Sigmoid colon (tissue), 7 donors: Measurements from ENCODE around the gene RBFOX2. TPM values are rescaled to one million over a fixed set of nuclear protein-coding genes. Genes with fewer than 3 reads are reported as not detected.
A peak's percentile ranks its signal among the peaks of the same experiment; 100 is the strongest.
"Not testable (repeated sequence)": the region's sequence is repeated elsewhere in the genome, so short reads cannot be mapped to it uniquely, and the experiment has no call there.

Experiments used
- DNase-seq: peaks from one replicate; pipeline ENCODE4 v3.0.0-alpha.2; 2019
- H3K27ac ChIP-seq, 4 donors: fragments of 200-600 bp; sonication (generic); one replicate each; pipeline ENCODE4 v1.5.1; 2016 to 2019; ENCODE audit warnings: mild to moderate bottlenecking in 1 of 4
- H3K27me3 ChIP-seq, 3 donors: fragments of 200-600 bp; sonication (generic); one replicate each; pipeline ENCODE4 v1.5.1; 2019; ENCODE audit warnings: mild to moderate bottlenecking in 1 of 3
- H3K36me3 ChIP-seq, 4 donors: fragments of 200-600 bp; sonication (generic); one replicate each; pipeline ENCODE4 v1.5.1; 2016 to 2019
- H3K4me1 ChIP-seq, 4 donors: fragments of 200-600 bp; sonication (generic); one replicate each; pipeline ENCODE4 v1.5.1; 2017 to 2019
- H3K4me3 ChIP-seq, 4 donors: fragments of 200-600 bp; sonication (generic); one replicate each; pipeline ENCODE4 v1.5.1; 2017 to 2019; ENCODE audit warnings: mild to moderate bottlenecking in 2 of 4, moderate library complexity in 1 of 4
- H3K9me3 ChIP-seq, 4 donors: fragments of 200-600 bp in 3 of 4; sonication (generic) in 3 of 4; one replicate each; pipeline versions ENCODE4 v1.5.1 to v1.6.1; 2013 to 2019
- EP300 ChIP-seq, 4 donors: sonication (generic); formaldehyde crosslinking; IDR thresholded peaks; one replicate each; pipeline ENCODE4 v1.6.1; 2017; ENCODE audit warnings: antibody characterized with exemption in 4 of 4
- POLR2A ChIP-seq, 2 donors: fragments of 450-650 bp; IDR thresholded peaks; one replicate each; pipeline ENCODE4 v1.6.1; 2016; ENCODE audit warnings: antibody characterized with exemption in 2 of 2, mild to moderate bottlenecking in 2 of 2, moderate library complexity in 2 of 2
- POLR2AphosphoS5 ChIP-seq, 4 donors: sonication (generic); formaldehyde crosslinking; IDR thresholded peaks; one replicate each; pipeline ENCODE4 v1.6.1; 2017; ENCODE audit warnings: antibody characterized with exemption in 4 of 4
- WGBS, 2 donors: extraction: QIAGEN DNeasy Blood & Tissue Kit; methylation state at CpG; one replicate each; pipeline ENCODE4 v1.1.7; 2013; 5-methylcytosine and 5-hydroxymethylcytosine counted together
- intact Hi-C: fragments of 100-400 bp; cut with DNase I; formaldehyde crosslinking; loops from one replicate; pipeline ENCODE4 v1.15.1; 2023
- polyA plus RNA-seq, 3 donors: library from polyadenylated mRNA; stranded (reverse); fragments of 200-250 nt; gene quantifications; one replicate each; pipeline ENCODE4 v1.2.3, GENCODE V29; 2013
- total RNA-seq, 4 donors: library from RNA; depleted of rRNA; stranded (reverse); fragments of >200 nt; gene quantifications; one replicate each; pipeline ENCODE4 v1.1.0, GENCODE V29; 2016
- TF ChIP-seq, protein P1 (sequence below), 4 experiments: fragments of 450-650 bp in 3 of 4; fragments of 200-600 bp in 1 of 4; IDR thresholded peaks; one replicate each; pipeline ENCODE4 v1.5.1; 2016 to 2019; ENCODE audit warnings: antibody characterized with exemption in 4 of 4, mild to moderate bottlenecking in 3 of 4, moderate library complexity in 2 of 4
- donor health status: healthy with polysubstance abuse.
- donor health status: Bipolar disorder and iron deficiency.
- donor health status: healthy.

Gene RBFOX2
- total and polyA plus RNA-seq, 7 donors = 11.6 to 164 (median 138) TPM

DNA sequence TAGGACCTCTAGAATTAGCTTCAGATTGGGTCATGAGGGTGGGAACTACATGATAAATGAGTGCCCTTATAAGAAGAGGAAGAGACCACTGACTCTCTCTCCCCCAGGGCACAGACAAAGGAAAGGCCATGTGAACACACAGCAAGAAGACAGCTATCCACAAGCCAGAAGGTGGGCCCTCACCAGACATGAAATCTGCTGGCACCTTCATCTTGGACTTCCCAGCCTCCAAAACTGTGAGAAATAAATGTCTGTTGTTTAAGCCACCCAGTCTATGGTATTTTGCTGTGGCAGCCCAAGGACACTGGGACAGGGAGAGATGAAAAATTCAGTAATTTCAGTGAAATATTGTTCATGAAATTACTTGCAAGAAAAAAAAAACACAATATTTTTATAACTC is 5.9 kb downstream of the RBFOX2 start:
- intact Hi-C loops = no loop called here
- Histone ChIP-seq H3K4me3 (no peak overlapping the region), H3K36me3 (peaks cover 0 to 3% (median 0%) of the 10 kb centered on the region in 4 donors), H3K27ac (peak overlapping the region; percentile 72 to 78 (median 72)), H3K4me1 (peaks cover 0 to 72% (median 54%) of the 10 kb centered on the region in 4 donors), H3K27me3 (no peaks in the 10 kb centered on the region), H3K9me3 (no peaks in the 10 kb centered on the region)
- DNase-seq = no peak
- no peak for TF ChIP-seq POLR2A (IDR thresholded peaks at IDR 0.05)
- TF ChIP-seq, protein P1, sequence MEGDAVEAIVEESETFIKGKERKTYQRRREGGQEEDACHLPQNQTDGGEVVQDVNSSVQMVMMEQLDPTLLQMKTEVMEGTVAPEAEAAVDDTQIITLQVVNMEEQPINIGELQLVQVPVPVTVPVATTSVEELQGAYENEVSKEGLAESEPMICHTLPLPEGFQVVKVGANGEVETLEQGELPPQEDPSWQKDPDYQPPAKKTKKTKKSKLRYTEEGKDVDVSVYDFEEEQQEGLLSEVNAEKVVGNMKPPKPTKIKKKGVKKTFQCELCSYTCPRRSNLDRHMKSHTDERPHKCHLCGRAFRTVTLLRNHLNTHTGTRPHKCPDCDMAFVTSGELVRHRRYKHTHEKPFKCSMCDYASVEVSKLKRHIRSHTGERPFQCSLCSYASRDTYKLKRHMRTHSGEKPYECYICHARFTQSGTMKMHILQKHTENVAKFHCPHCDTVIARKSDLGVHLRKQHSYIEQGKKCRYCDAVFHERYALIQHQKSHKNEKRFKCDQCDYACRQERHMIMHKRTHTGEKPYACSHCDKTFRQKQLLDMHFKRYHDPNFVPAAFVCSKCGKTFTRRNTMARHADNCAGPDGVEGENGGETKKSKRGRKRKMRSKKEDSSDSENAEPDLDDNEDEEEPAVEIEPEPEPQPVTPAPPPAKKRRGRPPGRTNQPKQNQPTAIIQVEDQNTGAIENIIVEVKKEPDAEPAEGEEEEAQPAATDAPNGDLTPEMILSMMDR (IDR thresholded peaks at IDR 0.05) = no peak
- no peak for TF ChIP-seq EP300 (IDR thresholded peaks at IDR 0.05)
- no peak for TF ChIP-seq POLR2AphosphoS5 (IDR thresholded peaks at IDR 0.05)

DNA sequence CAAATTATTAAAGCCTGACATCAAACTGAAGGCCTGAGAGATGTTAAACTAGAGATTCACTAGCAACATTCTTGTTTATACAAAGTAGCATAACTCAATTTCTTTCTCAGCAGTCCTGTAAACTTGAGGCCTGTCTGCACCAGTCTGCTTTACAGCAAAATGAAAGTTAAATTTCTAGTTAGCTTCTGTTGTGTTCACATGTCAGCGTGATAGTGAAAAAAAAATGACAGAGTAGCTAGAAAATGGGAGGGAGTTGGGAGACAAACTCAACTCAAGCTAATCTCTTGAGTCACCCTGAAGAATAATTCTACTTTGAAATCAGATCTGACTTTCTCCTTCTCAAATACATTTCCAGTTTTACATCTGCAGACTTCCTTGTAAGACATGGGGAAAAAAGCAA is 6.5 kb downstream of the RBFOX2 start:
- intact Hi-C loops = no loop called here
- Histone ChIP-seq H3K27me3 (no peaks in the 10 kb centered on the region), H3K4me3 (no peak overlapping the region), H3K27ac (peak overlapping the region; percentile 72 to 78 (median 72)), H3K9me3 (no peaks in the 10 kb centered on the region), H3K4me1 (peaks cover 0 to 74% (median 57%) of the 10 kb centered on the region in 4 donors), H3K36me3 (peaks cover 0 to 3% (median 0%) of the 10 kb centered on the region in 4 donors)
- DNase-seq = no peak
- peak in 1 of 4 donors; percentile 11 for TF ChIP-seq POLR2AphosphoS5 (IDR thresholded peaks at IDR 0.05)
- TF ChIP-seq, protein P1 (IDR thresholded peaks at IDR 0.05) = no peak
- 35 to 62% methylated on average over 1 of the region's 1 CpG for WGBS, 2 donors

DNA sequence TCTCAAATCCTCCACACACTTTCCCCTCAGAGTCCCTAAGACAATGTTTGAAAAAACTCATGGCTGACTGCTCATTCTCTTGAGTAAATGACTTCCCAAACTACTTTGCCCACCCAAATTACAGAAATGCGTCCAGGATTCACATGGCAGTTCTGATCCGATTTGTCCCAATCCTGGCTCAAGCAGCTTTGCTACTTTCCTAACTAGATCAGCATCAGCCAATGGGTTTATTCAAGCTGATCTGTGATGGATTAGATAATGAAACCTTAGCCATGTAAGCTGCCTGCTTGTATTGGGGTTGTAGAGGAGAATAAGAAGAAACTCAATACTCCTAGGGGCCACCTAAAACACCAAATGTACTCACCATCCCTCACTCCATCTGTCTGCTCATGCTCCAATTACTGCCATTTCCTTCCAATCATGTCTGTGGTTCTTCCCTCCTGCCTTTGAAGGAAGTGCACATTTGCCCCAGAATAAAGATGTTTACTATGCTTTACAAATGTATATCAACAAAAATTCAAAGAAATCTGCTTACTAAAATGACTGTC is 6.9 kb downstream of the RBFOX2 start:
- no peak for DNase-seq
- 76 to 89% methylated on average over 2 of the region's 2 CpGs for WGBS, 2 donors
- no peak overlapping the region for H3K4me3 ChIP-seq
- H3K9me3 ChIP-seq = no peaks in the 10 kb centered on the region
- intact Hi-C loops = no loop called here
- peak overlapping the region; percentile 72 to 78 (median 72) for H3K27ac ChIP-seq
- peaks cover 0 to 3% (median 0%) of the 10 kb centered on the region in 4 donors for H3K36me3 ChIP-seq
- TF ChIP-seq, protein P1 (IDR thresholded peaks at IDR 0.05) = no peak
- TF ChIP-seq EP300 (IDR thresholded peaks at IDR 0.05) (no peak), POLR2AphosphoS5 (IDR thresholded peaks at IDR 0.05) (no peak), POLR2A (IDR thresholded peaks at IDR 0.05) (no peak)
- H3K4me1 ChIP-seq = peaks cover 0 to 74% (median 59%) of the 10 kb centered on the region in 4 donors
- no peaks in the 10 kb centered on the region for H3K27me3 ChIP-seq

DNA sequence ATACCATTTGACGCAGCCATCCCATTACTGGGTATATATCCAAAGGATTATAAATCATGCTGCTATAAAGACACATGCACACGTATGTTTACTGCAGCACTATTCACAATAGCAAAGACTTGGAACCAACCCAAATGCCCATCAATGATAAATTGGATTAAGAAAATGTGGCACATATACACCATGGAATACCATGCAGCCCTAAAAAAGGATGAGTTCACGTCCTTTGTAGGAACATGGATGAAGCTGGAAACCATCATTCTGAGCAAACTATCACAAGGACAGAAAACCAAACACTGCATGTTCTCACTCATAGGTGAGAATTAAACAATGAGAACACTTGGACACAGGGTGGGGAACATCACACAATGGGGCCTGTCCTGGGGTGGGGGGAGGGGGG is 7.8 kb downstream of the RBFOX2 start:
- H3K9me3 ChIP-seq, H3K36me3 ChIP-seq, H3K27me3 ChIP-seq, H3K4me3 ChIP-seq, DNase-seq, intact Hi-C loops: not testable (repeated sequence)
- Histone ChIP-seq H3K27ac (peak overlapping the region in 3 of 4 donors; percentile 72 to 78 (median 72)), H3K4me1 (peaks cover 0 to 74% (median 60%) of the 10 kb centered on the region in 4 donors)
- WGBS, 2 donors = 92 to 94% methylated on average over 3 of the region's 3 CpGs

DNA sequence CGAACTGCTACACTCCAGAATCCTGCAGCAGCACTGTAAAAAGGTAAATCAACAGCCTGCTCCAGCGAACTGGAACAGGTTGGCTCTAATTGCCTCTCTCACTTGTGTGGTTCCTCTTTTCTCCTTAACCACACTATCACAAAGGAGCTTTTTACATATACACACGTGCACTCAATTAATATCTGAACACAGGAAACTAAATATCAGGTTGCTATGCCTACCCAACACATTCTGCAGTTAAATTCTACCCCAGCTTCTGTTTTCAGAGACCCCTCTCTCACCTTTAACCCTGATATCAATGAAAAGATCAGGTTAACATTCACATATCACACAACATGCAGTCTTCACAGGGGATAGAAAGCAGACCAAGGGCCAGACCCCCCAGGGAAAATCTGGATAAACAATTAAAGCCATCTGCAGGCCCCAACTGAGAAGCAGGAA is 11.0 kb downstream of the RBFOX2 start:
- Histone ChIP-seq H3K36me3 (no peaks in the 10 kb centered on the region), H3K27ac (peak overlapping the region in 2 of 4 donors; percentile 22 to 67), H3K4me1 (peaks cover 0 to 75% (median 59%) of the 10 kb centered on the region in 4 donors), H3K9me3 (no peaks in the 10 kb centered on the region), H3K4me3 (no peak overlapping the region), H3K27me3 (no peaks in the 10 kb centered on the region)
- WGBS, 2 donors = 44 to 52% methylated on average over 3 of the region's 3 CpGs
- DNase-seq = no peak
- no peak for TF ChIP-seq EP300 (IDR thresholded peaks at IDR 0.05)
- TF ChIP-seq POLR2A (IDR thresholded peaks at IDR 0.05) = no peak
- intact Hi-C loops = no loop called here

DNA sequence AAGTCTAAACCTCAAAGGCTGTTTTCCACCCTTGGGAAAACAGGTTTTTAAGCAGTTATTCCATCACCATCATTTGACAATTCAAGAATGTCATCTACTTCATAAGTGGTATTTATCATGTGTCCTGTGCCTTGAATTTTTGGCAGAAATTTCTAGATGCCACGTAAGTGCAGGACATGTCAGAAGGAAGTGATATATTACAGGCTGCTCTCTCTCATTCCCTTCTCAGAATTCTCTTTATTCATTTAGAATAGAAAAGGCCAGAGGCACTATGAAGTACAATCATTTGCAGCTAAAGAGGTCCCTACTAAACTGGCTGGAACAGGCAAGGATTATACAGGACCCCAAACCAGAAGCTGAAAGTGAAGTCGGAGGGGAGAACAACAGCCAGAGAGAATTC is 11.9 kb downstream of the RBFOX2 start:
- H3K36me3 ChIP-seq = no peaks in the 10 kb centered on the region
- no peak overlapping the region for H3K4me3 ChIP-seq
- H3K9me3 ChIP-seq = no peaks in the 10 kb centered on the region
- DNase-seq = no peak
- intact Hi-C loops = no loop called here
- peak overlapping the region; percentile 19 to 71 (median 60) for H3K27ac ChIP-seq
- H3K27me3 ChIP-seq = no peaks in the 10 kb centered on the region
- WGBS, 2 donors = 58 to 77% methylated on average over 2 of the region's 2 CpGs
- TF ChIP-seq POLR2AphosphoS5 (IDR thresholded peaks at IDR 0.05) = peak in 1 of 4 donors; percentile 6
- TF ChIP-seq, protein P1 (IDR thresholded peaks at IDR 0.05) = no peak
- peaks cover 0 to 73% (median 56%) of the 10 kb centered on the region in 4 donors for H3K4me1 ChIP-seq
